ENCODE data around the gene MPHOSPH9. TPM values are rescaled to one million over a fixed set of nuclear protein-coding genes. Genes with fewer than 3 reads are reported as not detected.

Gene MPHOSPH9
- total RNA-seq, 1 experiment from 2014 or later = 40.4 TPM

GRCh38 chr12:123267335-123267920 lies 34.5 kb upstream of the MPHOSPH9 start:
- ChIA-PET POLR2A (interaction anchor here (1.8 kb wide), 1 partner anchor 9 kb away, joined by 7 read pairs; no protein-coding TSS in a partner anchor), CTCF (interaction anchor here (1.1 to 1.4 kb wide), 2 partner anchors 10 to 30 kb away, joined by 4 to 5 read pairs; no protein-coding TSS in a partner anchor)
- no peak for TF ChIP-seq CTCF (IDR thresholded peaks at IDR 0.05; ENCODE audit: unreplicated experiment)
- BruUV-seq (replicated peaks) = no TSS peak
- no peaks in the 10 kb centered on the region for H3K27me3 Mint-ChIP-seq (ENCODE audit: insufficient read depth, unreplicated experiment)
- H3K27ac Mint-ChIP-seq (ENCODE audit: low read depth, unreplicated experiment) = no peak overlapping the region
- H3K4me1 Mint-ChIP-seq (ENCODE audit: insufficient read depth, unreplicated experiment) = peaks cover 11% of the 10 kb centered on the region
- H3K9me3 Mint-ChIP-seq (ENCODE audit: unreplicated experiment) = no peaks in the 10 kb centered on the region
- intact Hi-C loops (cut with micrococcal nuclease) = no loop called here
- peaks cover 25% of the 10 kb centered on the region for H3K36me3 Mint-ChIP-seq (ENCODE audit: insufficient read depth, unreplicated experiment)
- no peak for DNase-seq (ENCODE audit: unreplicated experiment)
- H3K4me3 Mint-ChIP-seq (ENCODE audit: unreplicated experiment) = no peak overlapping the region

- intact Hi-C loops (cut with micrococcal nuclease) = no loop called here
- Mint-ChIP-seq H3K4me1 (ENCODE audit: insufficient read depth, unreplicated experiment) (peaks cover 11% of the 10 kb centered on the region), H3K27me3 (ENCODE audit: insufficient read depth, unreplicated experiment) (no peaks in the 10 kb centered on the region), H3K27ac (ENCODE audit: low read depth, unreplicated experiment) (no peak overlapping the region), H3K4me3 (ENCODE audit: unreplicated experiment) (no peak overlapping the region), H3K36me3 (ENCODE audit: insufficient read depth, unreplicated experiment) (peaks cover 29% of the 10 kb centered on the region), H3K9me3 (ENCODE audit: unreplicated experiment) (no peaks in the 10 kb centered on the region)
- BruUV-seq (replicated peaks) = no TSS peak
- ChIA-PET CTCF (interaction anchor here (0.5 to 1.4 kb wide), 3 partner anchors 29 to 216 kb away, joined by 3 to 5 read pairs (median 3); no protein-coding TSS in a partner anchor), POLR2A (interaction anchor here (0.6 to 1.8 kb wide), 2 partner anchors 8 to 764 kb away, joined by 3 to 7 read pairs; no protein-coding TSS in a partner anchor)
- TF ChIP-seq CTCF (IDR thresholded peaks at IDR 0.05; ENCODE audit: unreplicated experiment) = no peak
- no peak for DNase-seq (ENCODE audit: unreplicated experiment)
These were observed 33.8 kb upstream of the MPHOSPH9 start for GRCh38 chr12:123266679-123267277.

- ChIA-PET POLR2A (interaction anchor here (0.6 to 1.8 kb wide), 3 partner anchors 7 to 765 kb away, joined by 3 to 7 read pairs (median 4); no protein-coding TSS in a partner anchor), CTCF (interaction anchor here (0.6 to 1.9 kb wide), 3 partner anchors 28 to 217 kb away, joined by 3 to 5 read pairs (median 4); no protein-coding TSS in a partner anchor)
- H3K36me3 Mint-ChIP-seq (ENCODE audit: insufficient read depth, unreplicated experiment) = peaks cover 36% of the 10 kb centered on the region
- BruUV-seq (replicated peaks) = no TSS peak
- peaks cover 11% of the 10 kb centered on the region for H3K4me1 Mint-ChIP-seq (ENCODE audit: insufficient read depth, unreplicated experiment)
- no peak for DNase-seq (ENCODE audit: unreplicated experiment)
- H3K27me3 Mint-ChIP-seq (ENCODE audit: insufficient read depth, unreplicated experiment) = no peaks in the 10 kb centered on the region
- H3K27ac Mint-ChIP-seq (ENCODE audit: low read depth, unreplicated experiment) = no peak overlapping the region
- intact Hi-C loops (cut with micrococcal nuclease) = no loop called here
- no peaks in the 10 kb centered on the region for H3K9me3 Mint-ChIP-seq (ENCODE audit: unreplicated experiment)
- no peak for TF ChIP-seq CTCF (IDR thresholded peaks at IDR 0.05; ENCODE audit: unreplicated experiment)
- no peak overlapping the region for H3K4me3 Mint-ChIP-seq (ENCODE audit: unreplicated experiment)
These were observed 33.1 kb upstream of the MPHOSPH9 start for GRCh38 chr12:123265851-123266678.

GRCh38 chr12:123264642-123265041 lies 31.7 kb upstream of the MPHOSPH9 start:
- no TSS peak for BruUV-seq (replicated peaks)
- H3K4me1 Mint-ChIP-seq (ENCODE audit: insufficient read depth, unreplicated experiment) = peaks cover 9% of the 10 kb centered on the region
- H3K4me3 Mint-ChIP-seq (ENCODE audit: unreplicated experiment) = no peak overlapping the region
- no peaks in the 10 kb centered on the region for H3K9me3 Mint-ChIP-seq (ENCODE audit: unreplicated experiment)
- no peak overlapping the region for H3K27ac Mint-ChIP-seq (ENCODE audit: low read depth, unreplicated experiment)
- ChIA-PET CTCF (interaction anchor here (0.7 to 1.9 kb wide), 2 partner anchors 27 to 190 kb away, joined by 4 read pairs; no protein-coding TSS in a partner anchor), POLR2A (interaction anchor here (0.7 kb wide), 1 partner anchor 32 kb away, joined by 4 read pairs; the partner anchor contains the start of gene MPHOSPH9)
- H3K27me3 Mint-ChIP-seq (ENCODE audit: insufficient read depth, unreplicated experiment) = no peaks in the 10 kb centered on the region
- intact Hi-C loops (cut with micrococcal nuclease) = no loop called here
- DNase-seq (ENCODE audit: unreplicated experiment) = no peak
- peaks cover 50% of the 10 kb centered on the region for H3K36me3 Mint-ChIP-seq (ENCODE audit: insufficient read depth, unreplicated experiment)
- no peak for TF ChIP-seq CTCF (IDR thresholded peaks at IDR 0.05; ENCODE audit: unreplicated experiment)

Data from MCF 10A (cell line).